Effector memory CD4-positive, alpha-beta T cell (primary cell): ENCODE measurements around the gene MYPOP.
"Not testable (repeated sequence)": the region's sequence is repeated elsewhere in the genome, so short reads cannot be mapped to it uniquely, and the experiment has no call there.

ENCODE experiments used
- DNase-seq, 3 donors: peaks; one replicate each; pipeline ENCODE4 v3.0.0-alpha.2; 2020
- H3K27ac ChIP-seq: 2 replicates; pipeline ENCODE4 v1.7.0; 2013; ENCODE audit warnings: mild to moderate bottlenecking, low read length, moderate library complexity; ENCODE audit not compliant: insufficient read depth, poor library complexity, severe bottlenecking
- H3K27me3 ChIP-seq: replicated peaks from 2 replicates; pipeline ENCODE4 v1.7.0; 2013; ENCODE audit warnings: mild to moderate bottlenecking, low read length; ENCODE audit not compliant: insufficient read depth, control insufficient read depth, poor library complexity, severe bottlenecking
- H3K36me3 ChIP-seq: 2 replicates; pipeline ENCODE4 v1.7.0; 2013; ENCODE audit warnings: mild to moderate bottlenecking, low read length, moderate library complexity; ENCODE audit not compliant: control insufficient read depth, insufficient read depth
- H3K4me1 ChIP-seq: 2 replicates; pipeline ENCODE4 v1.7.0; 2013; ENCODE audit warnings: low read length, mild to moderate bottlenecking; ENCODE audit not compliant: control insufficient read depth, insufficient read depth, poor library complexity, severe bottlenecking
- H3K4me3 ChIP-seq: 2 replicates; pipeline ENCODE4 v1.7.0; 2013; ENCODE audit warnings: low read length, low read depth, mild to moderate bottlenecking; ENCODE audit not compliant: insufficient read depth, poor library complexity, severe bottlenecking
- H3K9me3 ChIP-seq: 2 replicates; pipeline ENCODE4 v1.7.0; 2013; ENCODE audit warnings: mild to moderate bottlenecking, low read length, moderate library complexity; ENCODE audit not compliant: control insufficient read depth

Gene MYPOP

GRCh38 chr19:45897261-45897812 is 5.1 kb downstream of the MYPOP start:
- no peak for DNase-seq
- no peak overlapping the region for H3K4me3 ChIP-seq
- H3K9me3 ChIP-seq, result no peaks in the 10 kb centered on the region
- H3K4me1 ChIP-seq, result peaks cover 9% of the 10 kb centered on the region
- H3K27ac ChIP-seq, result no peak overlapping the region
- H3K36me3 ChIP-seq, result peaks cover 17% of the 10 kb centered on the region
- no peaks in the 10 kb centered on the region for H3K27me3 ChIP-seq

GRCh38 chr19:45895983-45896599 is 6.3 kb downstream of the MYPOP start:
- H3K36me3 ChIP-seq, result peaks cover 17% of the 10 kb centered on the region

DNA sequence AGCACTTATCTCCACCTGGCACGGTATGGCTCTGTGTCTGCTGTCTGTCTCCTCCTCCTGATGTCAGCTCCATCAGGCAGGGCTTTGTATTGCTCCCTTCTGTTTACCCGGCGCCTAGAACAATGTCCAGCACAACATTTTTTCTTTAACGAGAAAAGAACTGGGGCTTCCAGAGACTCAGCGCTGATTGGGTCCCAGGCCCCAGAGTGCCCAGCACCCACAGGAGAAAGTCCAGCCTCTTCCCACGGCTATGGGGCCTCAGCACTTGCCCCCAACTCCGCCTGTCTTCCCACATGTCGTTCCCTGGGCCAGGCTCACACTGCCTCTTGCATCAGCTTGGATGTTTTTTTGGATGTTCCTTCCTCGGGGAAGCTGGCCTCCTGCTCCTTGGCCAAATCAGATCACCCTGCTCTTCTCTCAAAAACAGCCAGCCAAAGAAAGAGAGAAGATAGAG is 6.9 kb downstream of the MYPOP start:
- peaks cover 17% of the 10 kb centered on the region for H3K36me3 ChIP-seq

More at GRCh38 chr19:45895983-45896599, 6.3 kb downstream of the MYPOP start:
- H3K27me3 ChIP-seq, DNase-seq, H3K4me3 ChIP-seq, H3K9me3 ChIP-seq, H3K27ac ChIP-seq, H3K4me1 ChIP-seq: not testable (repeated sequence)

DNA sequence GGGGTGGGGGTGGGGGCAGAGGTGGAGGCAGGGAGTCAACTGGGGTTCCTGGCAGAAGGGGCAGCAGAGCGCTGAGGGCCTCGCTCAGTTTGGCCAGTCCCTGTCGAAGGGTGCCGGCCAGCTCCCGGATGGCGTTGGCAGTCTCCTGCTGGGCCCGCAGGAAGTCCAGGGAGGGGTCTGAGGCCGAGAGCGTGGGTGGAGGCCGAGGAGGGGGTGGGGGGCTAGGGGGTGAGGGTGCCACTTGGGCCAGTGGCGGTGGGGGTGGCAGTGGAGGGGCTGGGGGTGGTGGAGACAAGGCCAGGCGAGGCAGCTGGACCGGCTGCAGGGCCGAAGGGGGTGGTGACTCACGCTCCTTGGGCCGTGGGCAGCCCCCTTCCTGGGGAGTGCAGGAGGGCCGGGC is 11.5 kb downstream of the MYPOP start:
- DNase-seq, result no peak
- no peaks in the 10 kb centered on the region for H3K9me3 ChIP-seq
- no peak overlapping the region for H3K4me3 ChIP-seq
- peaks cover 8% of the 10 kb centered on the region for H3K4me1 ChIP-seq
- no peaks in the 10 kb centered on the region for H3K27me3 ChIP-seq
- H3K36me3 ChIP-seq, result peaks cover 6% of the 10 kb centered on the region
- H3K27ac ChIP-seq, result no peak overlapping the region

More for the DNA sequence above, 6.9 kb downstream of the MYPOP start:
- Histone ChIP-seq H3K4me3 (no peak overlapping the region), H3K27ac (no peak overlapping the region), H3K4me1 (no peaks in the 10 kb centered on the region), H3K27me3 (no peaks in the 10 kb centered on the region), H3K9me3 (no peaks in the 10 kb centered on the region)
- DNase-seq, result no peak

GRCh38 chr19:45889210-45889885 is 13.1 kb downstream of the MYPOP start:
- no peak for DNase-seq
- no peak overlapping the region for H3K4me3 ChIP-seq
- no peak overlapping the region for H3K27ac ChIP-seq
- no peaks in the 10 kb centered on the region for H3K9me3 ChIP-seq
- no peaks in the 10 kb centered on the region for H3K27me3 ChIP-seq
- peaks cover 21% of the 10 kb centered on the region for H3K4me1 ChIP-seq
- no peaks in the 10 kb centered on the region for H3K36me3 ChIP-seq

DNA sequence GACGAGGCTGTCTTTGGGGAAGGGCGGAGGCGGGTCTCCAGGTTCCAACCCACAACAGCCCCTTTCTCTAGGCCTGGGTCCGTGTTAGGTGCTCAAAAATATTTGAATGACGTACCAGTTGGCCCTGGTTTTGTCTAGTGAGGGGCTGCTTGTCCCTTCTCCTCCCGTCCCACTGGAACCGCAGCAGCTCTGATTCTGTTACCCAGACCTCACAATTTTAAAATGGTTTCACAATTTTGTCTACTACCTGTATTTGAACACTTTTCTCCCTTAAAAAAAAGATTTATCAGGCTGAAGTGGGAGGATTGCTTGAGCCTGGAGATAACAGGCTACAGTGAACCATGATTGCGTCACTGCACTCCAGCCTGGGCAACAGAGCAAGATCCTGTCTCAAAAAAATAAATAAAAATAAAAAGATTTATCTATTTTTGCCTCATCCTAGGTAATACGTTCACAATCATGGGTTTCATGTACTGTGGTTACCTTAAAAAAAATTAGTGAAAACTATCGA is 15.2 kb downstream of the MYPOP start:
- H3K27ac ChIP-seq, result peak overlapping the region; percentile 72
- peak overlapping the region; percentile 67 for H3K4me3 ChIP-seq
- H3K9me3 ChIP-seq, result no peaks in the 10 kb centered on the region
- no peaks in the 10 kb centered on the region for H3K36me3 ChIP-seq
- H3K27me3 ChIP-seq, result no peaks in the 10 kb centered on the region
- H3K4me1 ChIP-seq, result peaks cover 37% of the 10 kb centered on the region
- DNase-seq, result no peak

DNA sequence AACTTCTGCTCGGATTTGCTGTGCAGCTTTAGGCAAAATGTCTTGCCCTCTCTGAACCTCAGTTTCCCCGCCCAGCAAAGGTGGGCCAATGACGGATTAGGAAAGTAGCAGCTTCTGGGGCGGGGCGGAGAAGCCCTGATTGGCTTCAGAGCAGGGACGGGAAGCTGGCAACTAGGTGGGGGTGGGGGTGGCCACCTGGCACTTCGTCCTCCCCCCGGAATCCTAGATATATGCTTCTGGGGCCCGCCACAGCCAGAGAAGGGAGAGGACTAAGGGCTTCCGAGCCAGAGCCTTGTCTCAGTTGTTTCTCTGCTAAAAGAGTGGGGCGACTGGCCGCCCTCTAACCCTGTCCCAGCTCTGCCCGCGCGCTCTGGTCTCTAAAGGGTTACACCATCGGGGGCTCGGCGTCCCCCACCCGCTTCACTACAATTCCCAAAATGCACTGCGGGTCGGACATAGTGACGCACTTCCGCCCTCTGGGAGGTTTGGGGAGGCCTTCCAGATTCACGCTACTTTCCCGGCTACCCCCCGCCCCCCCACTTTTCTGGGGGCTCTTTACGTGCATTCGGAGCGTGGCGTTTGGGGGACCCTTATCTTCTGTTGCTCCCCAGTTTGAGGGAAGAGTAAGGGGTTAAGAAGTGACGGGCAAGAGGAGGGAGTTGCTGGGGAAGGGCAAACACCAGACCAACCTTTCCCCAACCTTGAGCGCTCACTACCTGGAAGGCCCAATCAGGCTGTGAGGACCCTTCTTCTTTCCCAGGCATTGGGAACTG is 15.8 kb downstream of the MYPOP start:
- Histone ChIP-seq H3K4me1 (peaks cover 37% of the 10 kb centered on the region), H3K4me3 (peak overlapping the region; percentile 67), H3K27ac (peak overlapping the region; percentile 72)

GRCh38 chr19:45885556-45886426 is 16.6 kb downstream of the MYPOP start, which contains the start of gene IRF2BP1:
TSS of gene IRF2BP1 (minus strand) at chr19:45886141. CDS start at chr19:45885774, 367 bp downstream.
- H3K4me1 ChIP-seq, result peaks cover 37% of the 10 kb centered on the region
- H3K4me3 ChIP-seq, result peak within 1 kb of the TSS; percentile 67
- H3K27ac ChIP-seq, result peak within 1 kb of the TSS; percentile 72
- no peaks in the 10 kb centered on the region for H3K36me3 ChIP-seq
- DNase-seq, result peak; percentile 80 to 88 (median 84)
- H3K9me3 ChIP-seq, result no peaks in the 10 kb centered on the region
- no peaks in the 10 kb centered on the region for H3K27me3 ChIP-seq

More for the DNA sequence above, 15.8 kb downstream of the MYPOP start:
- Histone ChIP-seq H3K27me3 (no peaks in the 10 kb centered on the region), H3K36me3 (no peaks in the 10 kb centered on the region), H3K9me3 (no peaks in the 10 kb centered on the region)
- DNase-seq, result peak; percentile 72 to 82 (median 81)
